Activated naive CD8-positive, alpha-beta T cell treated with anti-CD3 and anti-CD28 coated beads, Interleukin-2, amount 50 U/mL, for 16 hours (primary cell): ENCODE measurements around the gene SRRM3.
"Not testable (repeated sequence)": the region's sequence is repeated elsewhere in the genome, so short reads cannot be mapped to it uniquely, and the experiment has no call there.

Experiments
- DNase-seq: peaks from one replicate; pipeline ENCODE4 v3.0.0-alpha.2; 2020; ENCODE audit warnings: low read depth, low spot score

Gene SRRM3

GRCh38 chr7:76187272-76187671, 14.4 kb upstream of the SRRM3 start:
- no peak for DNase-seq

GRCh38 chr7:76189276-76189675, 12.4 kb upstream of the SRRM3 start:
- no peak for DNase-seq

GRCh38 chr7:76191783-76192240, 9.9 kb upstream of the SRRM3 start:
- DNase-seq = no peak

- DNase-seq = no peak
These were observed 8.2 kb upstream of the SRRM3 start for GRCh38 chr7:76193466-76193865.

- no peak for DNase-seq
These were observed 7.8 kb upstream of the SRRM3 start for GRCh38 chr7:76193883-76194282.

GRCh38 chr7:76196786-76197185, 4.9 kb upstream of the SRRM3 start:
- DNase-seq = no peak

- no peak for DNase-seq
These were observed 3.5 kb upstream of the SRRM3 start for GRCh38 chr7:76198202-76198601.

GRCh38 chr7:76202666-76203030, 952 bp downstream of the SRRM3 start:
- DNase-seq = no peak

- DNase-seq = no peak
These were observed 2.5 kb downstream of the SRRM3 start for GRCh38 chr7:76204147-76204546.

- DNase-seq = no peak
These were observed 4.9 kb downstream of the SRRM3 start for GRCh38 chr7:76206633-76207032.

GRCh38 chr7:76209310-76209709, 7.6 kb downstream of the SRRM3 start:
- no peak for DNase-seq

- no peak for DNase-seq
These were observed 9.5 kb downstream of the SRRM3 start for GRCh38 chr7:76211216-76211615.

GRCh38 chr7:76215349-76215748, 13.7 kb downstream of the SRRM3 start:
- not testable (repeated sequence) for DNase-seq

GRCh38 chr7:76216381-76217082, 14.8 kb downstream of the SRRM3 start:
- DNase-seq = no peak

- no peak for DNase-seq
These were observed 16.4 kb downstream of the SRRM3 start for GRCh38 chr7:76217942-76218566.

GRCh38 chr7:76220185-76221057, 18.7 kb downstream of the SRRM3 start:
- no peak for DNase-seq

- no peak for DNase-seq
These were observed 20.6 kb downstream of the SRRM3 start for GRCh38 chr7:76222333-76222732.

- DNase-seq = no peak
These were observed 21.1 kb downstream of the SRRM3 start for GRCh38 chr7:76222839-76223238.

- DNase-seq = no peak
These were observed 21.7 kb downstream of the SRRM3 start for GRCh38 chr7:76223286-76223972.

- no peak for DNase-seq
These were observed 23.0 kb downstream of the SRRM3 start for GRCh38 chr7:76224695-76225094.

GRCh38 chr7:76225379-76225778, 23.7 kb downstream of the SRRM3 start:
- no peak for DNase-seq

- no peak for DNase-seq
These were observed 24.3 kb downstream of the SRRM3 start for GRCh38 chr7:76225951-76226350.
